CD14-positive monocyte (primary cell): ENCODE data around the gene DNAH7. TPM values are rescaled to one million over a fixed set of nuclear protein-coding genes. Genes with fewer than 3 reads are reported as not detected.

ENCODE experiments used
- DNase-seq, 3 donors: peaks; one replicate each; pipeline ENCODE4 v3.0.0-alpha.2; 2011 to 2022
- H2AFZ ChIP-seq: 2 replicates; pipeline ENCODE4 v1.6.0; 2012; ENCODE audit warnings: mild to moderate bottlenecking, low read depth, low read length, inconsistent platforms; ENCODE audit not compliant: insufficient read depth, poor library complexity, severe bottlenecking
- H3K27ac ChIP-seq, 2 donors: 1 replicate in 1 of 2; 2 replicates in 1 of 2; pipeline ENCODE4 v1.5.1; 2012 to 2013; ENCODE audit warnings: low read length in 2 of 2, control low read depth in 1 of 2, inconsistent platforms in 1 of 2, low read depth in 1 of 2, mild to moderate bottlenecking in 1 of 2
- H3K27me3 ChIP-seq, 2 donors: one replicate each; pipeline versions ENCODE4 v1.6.0 to v1.6.1; 2011 to 2013; ENCODE audit warnings: low read length in 2 of 2; ENCODE audit not compliant: control insufficient read depth in 2 of 2, insufficient read depth in 2 of 2
- H3K36me3 ChIP-seq, 2 donors: replicated peaks in 1 of 2; 1 replicate in 1 of 2; 2 replicates in 1 of 2; pipeline versions ENCODE4 v1.5.1 to v1.6.1; 2012 to 2013; ENCODE audit warnings: low read length in 2 of 2, control low read depth in 1 of 2, inconsistent platforms in 1 of 2, mild to moderate bottlenecking in 1 of 2; ENCODE audit not compliant: insufficient read depth in 2 of 2, control insufficient read depth in 1 of 2
- H3K4me1 ChIP-seq, 2 donors: 1 replicate in 1 of 2; 2 replicates in 1 of 2; pipeline versions ENCODE4 v1.5.1 to v1.6.1; 2012 to 2013; ENCODE audit warnings: low read length in 2 of 2, control low read depth in 1 of 2, inconsistent platforms in 1 of 2, mild to moderate bottlenecking in 1 of 2, moderate library complexity in 1 of 2; ENCODE audit not compliant: insufficient read depth in 2 of 2, control insufficient read depth in 1 of 2
- H3K4me2 ChIP-seq: replicated peaks from 2 replicates; pipeline ENCODE3; 2012; ENCODE audit warnings: low read length, moderate library complexity, mild to moderate bottlenecking; ENCODE audit not compliant: poor library complexity, severe bottlenecking; ENCODE audit errors: extremely low read depth
- H3K4me3 ChIP-seq, 3 experiments: fragments of 200-600 bp in 1 of 3; sonication (generic) in 1 of 3; replicated peaks in 1 of 3; 1 replicate in 2 of 3; 2 replicates in 1 of 3; pipeline ENCODE4 v1.5.1; 2011 to 2013; ENCODE audit warnings: low read length in 3 of 3, mild to moderate bottlenecking in 3 of 3, control low read depth in 2 of 3, low read depth in 2 of 3, inconsistent platforms in 1 of 3, moderate library complexity in 1 of 3
- H3K79me2 ChIP-seq: 2 replicates; pipeline ENCODE4 v1.6.0; 2012; ENCODE audit warnings: mild to moderate bottlenecking, control low read depth, inconsistent platforms, low read length, moderate library complexity; ENCODE audit not compliant: insufficient read depth
- H3K9ac ChIP-seq: 2 replicates; pipeline ENCODE4 v1.6.0; 2017; ENCODE audit warnings: low read length, mild to moderate bottlenecking; ENCODE audit not compliant: insufficient read depth, poor library complexity, severe bottlenecking
- H3K9me3 ChIP-seq, 2 donors: replicated peaks in 1 of 2; 1 replicate in 1 of 2; 2 replicates in 1 of 2; pipeline versions ENCODE4 v1.5.1 to v1.6.1; 2012 to 2013; ENCODE audit warnings: low read length in 2 of 2, control low read depth in 1 of 2; ENCODE audit not compliant: control insufficient read depth in 1 of 2, insufficient read depth in 1 of 2
- H4K20me1 ChIP-seq: 2 replicates; pipeline ENCODE4 v1.6.0; 2012; ENCODE audit warnings: mild to moderate bottlenecking, low read length, control low read depth, moderate library complexity; ENCODE audit not compliant: insufficient read depth
- H3K27ac Mint-ChIP-seq, 7 donors: one replicate each; pipeline ENCODE4 v1.8.0; 2020; ENCODE audit warnings: mild to moderate bottlenecking in 7 of 7, mixed read lengths in 7 of 7, moderate library complexity in 6 of 7, inconsistent platforms in 2 of 7
- H3K27me3 Mint-ChIP-seq, 3 donors: one replicate each; pipeline ENCODE4 v1.8.0; 2021 to 2022; ENCODE audit warnings: low read depth in 3 of 3, mild to moderate bottlenecking in 3 of 3, mixed read lengths in 3 of 3, moderate library complexity in 3 of 3, inconsistent platforms in 1 of 3
- H3K36me3 Mint-ChIP-seq, 2 donors: one replicate each; pipeline ENCODE4 v1.8.0; 2020; ENCODE audit warnings: mixed read lengths in 2 of 2, inconsistent platforms in 1 of 2, mild to moderate bottlenecking in 1 of 2
- H3K4me1 Mint-ChIP-seq: one replicate; pipeline ENCODE4 v1.8.0; 2020; ENCODE audit warnings: mild to moderate bottlenecking, mixed read lengths
- H3K4me3 Mint-ChIP-seq, 2 donors: one replicate each; pipeline ENCODE4 v1.8.0; 2020; ENCODE audit warnings: mild to moderate bottlenecking in 2 of 2, mixed read lengths in 2 of 2, moderate library complexity in 1 of 2
- H3K9me3 Mint-ChIP-seq, 7 donors: one replicate each; pipeline ENCODE4 v1.8.0; 2020 to 2022; ENCODE audit warnings: mixed read lengths in 7 of 7, mild to moderate bottlenecking in 6 of 7, moderate library complexity in 6 of 7, inconsistent platforms in 2 of 7
- CTCF ChIP-seq: fragments of 200-600 bp; IDR thresholded peaks from one replicate; pipeline ENCODE4 v1.8.0; 2022; ENCODE audit warnings: antibody characterized with exemption, mild to moderate bottlenecking
- WGBS: methylation state at CpG from one replicate; pipeline ENCODE4 v1.1.5; 2013; ENCODE audit warnings: missing lambda C conversion rate; ENCODE audit not compliant: insufficient coverage; 5-methylcytosine and 5-hydroxymethylcytosine counted together
- intact Hi-C, 2 donors: fragments of 100-400 bp; cut with micrococcal nuclease; formaldehyde crosslinking; loops; one replicate each; pipeline versions ENCODE4 v1.15.0 to v1.15.1; 2023
- polyA plus RNA-seq, 3 donors: library from polyadenylated mRNA; depleted of rRNA in 1 of 3; unstranded in 2 of 3; stranded (reverse) in 1 of 3; fragments of 300-500 nt in 2 of 3; fragments of >200 nt in 1 of 3; fragmentation: Illumina TruSeq in 2 of 3; gene quantifications; 1 replicate in 2 of 3; 2 replicates in 1 of 3; pipeline ENCODE4 v1.2.3, GENCODE V29; 2012 to 2021

DNAH7 gene
- polyA plus RNA-seq, 3 donors, result 0.07 TPM; not detected in 2

- Mint-ChIP-seq H3K36me3 (no peaks in the 10 kb centered on the region), H3K27ac (no peak overlapping the region), H3K27me3 (no peaks in the 10 kb centered on the region), H3K9me3 (peaks cover 0 to 6% (median 4%) of the 10 kb centered on the region in 7 donors), H3K4me3 (no peak overlapping the region), H3K4me1 (peaks cover 17% of the 10 kb centered on the region)
- WGBS, result no CpG with 5 or more reads among the region's 1 CpG
- Histone ChIP-seq H3K4me2 (no peak overlapping the region), H3K4me3 (no peak overlapping the region), H3K9ac (no peak overlapping the region), H3K27ac (no peak overlapping the region), H3K9me3 (no peaks in the 10 kb centered on the region), H2AFZ (no peak overlapping the region), H4K20me1 (no peaks in the 10 kb centered on the region), H3K79me2 (no peaks in the 10 kb centered on the region), H3K36me3 (no peaks in the 10 kb centered on the region), H3K27me3 (no peaks in the 10 kb centered on the region), H3K4me1 (peaks cover 0 to 11% of the 10 kb centered on the region in 2 donors)
- no peak for DNase-seq
- TF ChIP-seq CTCF, result no peak
- intact Hi-C loops, result no loop called here
These were observed 40.0 kb upstream of the DNAH7 start for GRCh38 chr2:196108604-196109003.

- Mint-ChIP-seq H3K4me3 (peak overlapping the region; percentile 24 to 79), H3K27ac (peak overlapping the region in 3 of 7 donors; percentile 15 to 64 (median 42))
- DNase-seq, result peak in 2 of 3 donors; percentile 5 to 15
These were observed 37.3 kb upstream of the DNAH7 start for GRCh38 chr2:196105951-196106350.

More at GRCh38 chr2:196105951-196106350, 37.3 kb upstream of the DNAH7 start:
- Mint-ChIP-seq H3K27me3 (no peaks in the 10 kb centered on the region), H3K4me1 (peaks cover 20% of the 10 kb centered on the region), H3K9me3 (peaks cover 2 to 6% (median 4%) of the 10 kb centered on the region in 7 donors), H3K36me3 (no peaks in the 10 kb centered on the region)
- Histone ChIP-seq H2AFZ (peak overlapping the region; percentile 48), H3K4me2 (peak overlapping the region; percentile 59), H3K4me1 (peaks cover 8 to 18% of the 10 kb centered on the region in 2 donors), H3K27ac (no peak overlapping the region), H3K9ac (no peak overlapping the region), H3K79me2 (no peaks in the 10 kb centered on the region), H3K27me3 (no peaks in the 10 kb centered on the region), H3K4me3 (peak overlapping the region in 1 of 3 experiments; percentile 42), H3K36me3 (no peaks in the 10 kb centered on the region), H4K20me1 (no peaks in the 10 kb centered on the region), H3K9me3 (no peaks in the 10 kb centered on the region)
- intact Hi-C loops, result no loop called here
- TF ChIP-seq CTCF, result no peak
- WGBS, result no CpG with 5 or more reads among the region's 5 CpGs
